K562 (cell line): ENCODE data around the gene TNFAIP6. TPM values are rescaled to one million over a fixed set of nuclear protein-coding genes. Genes with fewer than 3 reads are reported as not detected.

ENCODE experiments used
- CBX5 ChIP-seq: IDR thresholded peaks from 2 replicates; pipeline ENCODE4 v1.6.1; 2014; ENCODE audit warnings: low read depth, borderline replicate concordance
- CREBBP ChIP-seq: IDR thresholded peaks from one replicate; pipeline ENCODE4 v1.6.1; 2012; ENCODE audit warnings: low read depth, mild to moderate bottlenecking, control low read depth, inconsistent platforms, low read length
- CXXC5 ChIP-seq: fragments of 250-450 bp; sonication (Bioruptor Pico); IDR thresholded peaks from 2 replicates; pipeline ENCODE4 v1.8.0; 2022; ENCODE audit warnings: inconsistent platforms, mild to moderate bottlenecking, moderate library complexity
- E2F8 ChIP-seq: fragments of 450-650 bp; IDR thresholded peaks from 2 replicates; pipeline ENCODE4 v1.7.1; 2018; ENCODE audit warnings: mild to moderate bottlenecking, low read depth; ENCODE audit not compliant: partially characterized antibody
- EHMT2 ChIP-seq: fragments of 450-650 bp; IDR thresholded peaks from 2 replicates; pipeline ENCODE4 v1.6.1; 2018; ENCODE audit warnings: antibody characterized with exemption
- ETV1 ChIP-seq: fragments of 450-650 bp; conservative IDR thresholded peaks from 2 replicates; pipeline ENCODE4 v1.6.1; 2016; ENCODE audit warnings: missing genetic modification characterization, control low read depth, low read depth, missing compliant biosample characterization
- FOXJ3 ChIP-seq: sonication (generic); formaldehyde crosslinking; IDR thresholded peaks from 2 replicates; pipeline ENCODE4 v1.4.0; 2020; ENCODE audit warnings: mild to moderate bottlenecking, missing genetic modification reagents
- KDM1A ChIP-seq, 2 experiments: fragments of 450-650 bp; IDR thresholded peaks; 2 replicates each; pipeline ENCODE4 v1.6.1; 2016; ENCODE audit warnings: mild to moderate bottlenecking in 2 of 2
- NR3C1 ChIP-seq: sonication (generic); formaldehyde crosslinking; IDR thresholded peaks from 2 replicates; pipeline ENCODE4 v1.8.1; 2022; ENCODE audit warnings: missing genetic modification reagents
- PRDM10 ChIP-seq: fragments of 450-650 bp; IDR thresholded peaks from 2 replicates; pipeline ENCODE4 v1.6.1; 2018; ENCODE audit not compliant: partially characterized antibody
- PTBP1 ChIP-seq: fragments of 200-400 bp; formaldehyde crosslinking; IDR thresholded peaks from 2 replicates; pipeline ENCODE4 v1.6.1; 2017; ENCODE audit warnings: low read depth, low read length
- TRIM28 ChIP-seq: fragments of 450-650 bp; IDR thresholded peaks from 2 replicates; pipeline ENCODE4 v1.6.1; 2017
- ZNF280B ChIP-seq: fragments of 250-450 bp; sonication (Bioruptor Pico); IDR thresholded peaks from 2 replicates; pipeline ENCODE4 v1.5.1; 2021; ENCODE audit warnings: mild to moderate bottlenecking
- ZNF75A ChIP-seq: fragments of 450-650 bp; formaldehyde crosslinking; IDR thresholded peaks from 2 replicates; pipeline ENCODE4 v1.4.0; 2020; ENCODE audit warnings: mild to moderate bottlenecking
- ZZZ3 ChIP-seq: fragments of 450-650 bp; IDR thresholded peaks from 2 replicates; pipeline ENCODE4 v1.6.1; 2016; ENCODE audit warnings: antibody characterized with exemption, mild to moderate bottlenecking, moderate library complexity
- polyA plus RNA-seq, 8 experiments: library from polyadenylated mRNA; depleted of rRNA in 4 of 8; stranded (reverse) in 5 of 8; unstranded in 3 of 8; fragments of >200 nt; fragmentation: Nextera tagmentation in 2 of 8; fragmentation: Illumina TruSeq in 1 of 8; extraction: Ambion mirVana in 2 of 8; extraction: Trizol in 1 of 8; gene quantifications; 2 replicates each; pipeline versions ENCODE4 v1.2.1 to v1.2.3, GENCODE V29; 2011 to 2014; ENCODE audit warnings: inconsistent platforms in 1 of 8, missing spikeins in 1 of 8
- total RNA-seq, 7 experiments: library from RNA; depleted of rRNA in 6 of 7; stranded (reverse); fragments of >200 nt in 6 of 7; fragmentation: Illumina TruSeq in 2 of 7; extraction: Trizol in 2 of 7; gene quantifications; 2 replicates each; pipeline versions ENCODE4 v1.2.1 to v1.2.3, GENCODE V29; 2011 to 2021; ENCODE audit warnings: low replicate concordance in 1 of 7

The TNFAIP6 gene
- total and polyA plus RNA-seq, 9 of the 15 experiments (the other 6 are each of a cell fraction or from before 2014, with no cell fraction given), result 0.07 to 0.28 (median 0.08) TPM; not detected in 6

GRCh38 chr2:151409601-151410484, 52.5 kb downstream of the TNFAIP6 start, which contains the start of gene RIF1 (continued):
- TF ChIP-seq PTBP1 (no peak), ZNF280B (CRISPR knock-in tag) (no peak), CBX5 (no peak), EHMT2 (no peak; the same call in 1 of the 2 replicates), ETV1 (tag) (peak; percentile 56), PRDM10 (peak; percentile 68), NR3C1 (peak; percentile 66; the same call in 1 of the 2 replicates), TRIM28 (peak; percentile 58; the same call in 1 of the 2 replicates), E2F8 (peak; percentile 100), ZZZ3 (peak; percentile 91), FOXJ3 (no peak), CREBBP (no peak), ZNF75A (CRISPR knock-in tag) (no peak), CXXC5 (peak; percentile 97), KDM1A (IDR thresholded peaks at IDR 0.05) (no peak)
